HFF-Myc (cell line): Measurements from ENCODE around the gene PRCP.
A peak's percentile ranks its signal among the peaks of the same experiment; 100 is the strongest.

Experiments used
- DNase-seq: peaks from one replicate; pipeline ENCODE4 v3.0.0-alpha.2; 2011; ENCODE audit warnings: low read depth; ENCODE audit errors: extremely low read depth
- H3K4me3 ChIP-seq: replicated peaks from 2 replicates; pipeline ENCODE4 v1.5.1; 2011; ENCODE audit warnings: low read depth, mild to moderate bottlenecking, control low read depth, low read length
- CTCF ChIP-seq: IDR thresholded peaks from 2 replicates; pipeline ENCODE4 v1.5.1; 2012; ENCODE audit warnings: mild to moderate bottlenecking, low read depth, low read length, control low read depth; ENCODE audit errors: missing control alignments

PRCP gene

GRCh38 chr11:82776377-82776776 is 123.9 kb downstream of the PRCP start:
- DNase-seq, result no peak
- no peak overlapping the region for H3K4me3 ChIP-seq
- TF ChIP-seq CTCF, result no peak

GRCh38 chr11:82775736-82776346 is 124.4 kb downstream of the PRCP start:
- H3K4me3 ChIP-seq, result no peak overlapping the region
- peak; percentile 25 for DNase-seq
- TF ChIP-seq CTCF, result peak; percentile 76

GRCh38 chr11:82775218-82775617 is 125.0 kb downstream of the PRCP start:
- no peak for DNase-seq
- no peak for TF ChIP-seq CTCF

More at GRCh38 chr11:82775218-82775617, 125.0 kb downstream of the PRCP start:
- no peak overlapping the region for H3K4me3 ChIP-seq
